Measurements from ENCODE around the gene SHROOM3. TPM values are rescaled to one million over a fixed set of nuclear protein-coding genes. Genes with fewer than 3 reads are reported as not detected.

The SHROOM3 gene
- total and polyA plus RNA-seq, 2 donors (not counting 3 experiments of a cell fraction or from before 2014, with no cell fraction given), result 2.7 to 6.7 TPM

DNA sequence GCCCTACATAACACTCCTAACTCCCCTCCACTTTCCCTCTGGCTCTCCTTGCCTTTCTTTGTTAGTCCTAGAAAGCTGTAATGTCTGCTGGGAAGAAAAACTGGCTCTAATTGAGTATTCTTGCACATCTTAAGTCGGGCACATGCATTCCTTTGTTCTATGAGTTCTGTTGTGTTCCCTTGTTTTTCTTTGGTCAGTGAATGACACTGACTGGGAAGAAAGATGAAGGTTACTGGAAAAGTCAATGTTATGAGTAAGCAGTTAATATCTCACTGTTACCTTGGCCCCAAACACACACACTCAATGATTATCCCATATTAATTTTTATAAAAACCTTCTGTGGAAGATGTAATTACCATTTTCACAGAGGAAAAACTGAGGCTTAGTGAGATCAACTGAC, 247.0 kb downstream of the SHROOM3 start:
- Histone ChIP-seq H3K4me1 (ENCODE audit: control insufficient read depth, extremely low read depth, insufficient read depth, low read length) (peaks cover 20% of the 10 kb centered on the region), H3K27ac (ENCODE audit: insufficient read depth, low read depth, low read length) (no peak overlapping the region), H2AFZ (ENCODE audit: low read depth, low read length) (no peak overlapping the region), H3K9me3 (replicated peaks; ENCODE audit: control insufficient read depth, insufficient read depth, low read length) (no peaks in the 10 kb centered on the region), H3K36me3 (ENCODE audit: control insufficient read depth in 2 of 2, extremely low read depth in 1 of 2, insufficient read depth in 2 of 2, low read length in 2 of 2) (no peaks in the 10 kb centered on the region), H3K9me1 (replicated peaks; ENCODE audit: control insufficient read depth, extremely low read depth, insufficient read depth, low read length) (no peaks in the 10 kb centered on the region), H3K9ac (replicated peaks; ENCODE audit: extremely low read depth, insufficient read depth, low read length) (no peak overlapping the region), H3K4me2 (ENCODE audit: insufficient read depth, low read length) (no peak overlapping the region), H3K27me3 (ENCODE audit: control insufficient read depth in 2 of 2, insufficient read depth in 2 of 2, low read length in 2 of 2) (no peaks in the 10 kb centered on the region), H4K20me1 (replicated peaks; ENCODE audit: control insufficient read depth, extremely low read depth, insufficient read depth, low read length) (no peaks in the 10 kb centered on the region), H3K4me3 (replicated peaks in 1 of 3; ENCODE audit: insufficient read depth in 1 of 3, low read depth in 1 of 3, low read length in 3 of 3) (no peak overlapping the region), H3K79me2 (ENCODE audit: control insufficient read depth, insufficient read depth, low read length) (no peaks in the 10 kb centered on the region)
- TF ChIP-seq MYC (IDR thresholded peaks at IDR 0.05; ENCODE audit: low read depth, low read length) (no peak), JUN (IDR thresholded peaks at IDR 0.05; ENCODE audit: borderline replicate concordance, insufficient read depth, insufficient read length, low read depth) (no peak), GATA2 (IDR thresholded peaks at IDR 0.05; ENCODE audit: insufficient read depth, insufficient read length, low read depth, low read length) (no peak), EZH2 (IDR thresholded peaks at IDR 0.05; ENCODE audit: borderline replicate concordance, low read depth, low read length, severe bottlenecking) (no peak), MAX (IDR thresholded peaks at IDR 0.05; ENCODE audit: insufficient read depth, insufficient read length) (no peak), FOS (IDR thresholded peaks at IDR 0.05; ENCODE audit: borderline replicate concordance, insufficient read depth, low read length) (no peak)
- dilution Hi-C loops (cut with MboI; ENCODE audit: extremely low pct_ligation_motif_present, low sequenced_read_pairs) (no loop called here), intact Hi-C loops (cut with micrococcal nuclease) (no loop called here)
- CTCF ChIA-PET, result interaction anchor here (1.0 kb wide), 1 partner anchor 31 kb away, joined by 4 read pairs; no protein-coding TSS in a partner anchor
- BruUV-seq (replicated peaks), result no TSS peak
- POLR2A ChIA-PET, result no interaction called here
- DNase-seq (ENCODE audit: low read depth, low spot score), result no peak
- FAIRE-seq, result no peak

DNA sequence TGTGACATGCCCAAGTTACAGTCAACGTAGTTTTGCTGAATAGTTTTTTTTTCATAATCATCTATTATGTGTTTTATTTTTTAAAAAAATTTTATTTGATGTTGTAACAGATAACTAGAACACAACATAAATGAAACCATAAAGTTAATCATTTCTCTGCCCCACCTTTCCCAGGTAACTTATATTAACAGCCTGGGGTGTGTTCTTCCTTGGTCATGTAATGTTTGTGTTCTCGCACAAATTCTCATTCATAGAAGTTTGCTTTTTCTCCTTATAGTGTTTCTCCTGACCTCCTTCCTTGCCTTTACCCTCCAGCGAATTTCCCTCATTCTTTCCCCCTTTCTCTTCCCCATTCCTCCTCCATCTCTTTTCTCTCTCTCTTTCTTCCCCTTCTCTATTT, 248.1 kb downstream of the SHROOM3 start:
- H3K4me2 ChIP-seq (ENCODE audit: insufficient read depth, low read length), result no peak overlapping the region
- intact Hi-C loops (cut with micrococcal nuclease) (no loop called here), dilution Hi-C loops (cut with MboI; ENCODE audit: extremely low pct_ligation_motif_present, low sequenced_read_pairs) (no loop called here)
- no TSS peak for BruUV-seq (replicated peaks)
- no peak overlapping the region for H3K27ac ChIP-seq (ENCODE audit: insufficient read depth, low read depth, low read length)
- H3K9ac ChIP-seq (replicated peaks; ENCODE audit: extremely low read depth, insufficient read depth, low read length), result no peak overlapping the region
- H3K9me3 ChIP-seq (replicated peaks; ENCODE audit: control insufficient read depth, insufficient read depth, low read length), result no peaks in the 10 kb centered on the region
- CTCF ChIA-PET, result interaction anchor here (0.6 to 1.0 kb wide), 3 partner anchors 30 to 97 kb away, joined by 3 to 4 read pairs (median 4); no protein-coding TSS in a partner anchor
- H3K27me3 ChIP-seq (ENCODE audit: control insufficient read depth in 2 of 2, insufficient read depth in 2 of 2, low read length in 2 of 2), result no peaks in the 10 kb centered on the region
- H3K79me2 ChIP-seq (ENCODE audit: control insufficient read depth, insufficient read depth, low read length), result no peaks in the 10 kb centered on the region
- H4K20me1 ChIP-seq (replicated peaks; ENCODE audit: control insufficient read depth, extremely low read depth, insufficient read depth, low read length), result no peaks in the 10 kb centered on the region
- DNase-seq (ENCODE audit: low read depth, low spot score), result no peak
- POLR2A ChIA-PET, result no interaction called here
- H3K4me3 ChIP-seq (replicated peaks in 1 of 3; ENCODE audit: insufficient read depth in 1 of 3, low read depth in 1 of 3, low read length in 3 of 3), result no peak overlapping the region
- TF ChIP-seq CTCF (IDR thresholded peaks at IDR 0.05; ENCODE audit: extremely low read depth in 1 of 2, insufficient read depth in 1 of 2, low read depth in 1 of 2, low read length in 2 of 2), result no peak
- TF ChIP-seq POLR2A (IDR thresholded peaks at IDR 0.05; ENCODE audit: low read depth, low read length), result no peak
- TF ChIP-seq EZH2 (IDR thresholded peaks at IDR 0.05; ENCODE audit: borderline replicate concordance, low read depth, low read length, severe bottlenecking), result no peak
- no peak for TF ChIP-seq JUN (IDR thresholded peaks at IDR 0.05; ENCODE audit: borderline replicate concordance, insufficient read depth, insufficient read length, low read depth)
- TF ChIP-seq GATA2 (IDR thresholded peaks at IDR 0.05; ENCODE audit: insufficient read depth, insufficient read length, low read depth, low read length), result no peak
- TF ChIP-seq MYC (IDR thresholded peaks at IDR 0.05; ENCODE audit: low read depth, low read length), result no peak
- no peak for TF ChIP-seq FOS (IDR thresholded peaks at IDR 0.05; ENCODE audit: borderline replicate concordance, insufficient read depth, low read length)
- FAIRE-seq, result no peak
- H3K36me3 ChIP-seq (ENCODE audit: control insufficient read depth in 2 of 2, extremely low read depth in 1 of 2, insufficient read depth in 2 of 2, low read length in 2 of 2), result no peaks in the 10 kb centered on the region
- peaks cover 10% of the 10 kb centered on the region for H3K4me1 ChIP-seq (ENCODE audit: control insufficient read depth, extremely low read depth, insufficient read depth, low read length)
- H3K9me1 ChIP-seq (replicated peaks; ENCODE audit: control insufficient read depth, extremely low read depth, insufficient read depth, low read length), result no peaks in the 10 kb centered on the region
- no peak overlapping the region for H2AFZ ChIP-seq (ENCODE audit: low read depth, low read length)

Measured in endothelial cell of umbilical vein (primary cell).